HepG2 (cell line): Measurements from ENCODE around the gene DNMBP. TPM values are rescaled to one million over a fixed set of nuclear protein-coding genes. Genes with fewer than 3 reads are reported as not detected.

ENCODE experiments used
- ATAC-seq: fragments of 200-7000 bp; cut with Tn5 transposase; 3 replicates; pipeline ENCODE4 v1.9.1; 2020; ENCODE audit warnings: mild to moderate bottlenecking, moderate library complexity
- BruUV-seq: library from RNA; stranded (reverse); fragments of 400-500 nt; replicated peaks from 2 replicates; lab custom pipeline; 2021; lab: Mats Ljungman, UMichigan
- CTCF ChIA-PET: fragments of 300-600 bp; formaldehyde crosslinking; extraction: SDS; loops from one replicate; lab custom pipeline; 2021; ENCODE audit warnings: low total read pairs, inconsistent platforms, low intra/inter-chr PET ratio; lab: Yijun Ruan, JAX
- POLR2A ChIA-PET: fragments of 350-600 bp; sonication (Branson Sonifier 250); formaldehyde crosslinking; loops from one replicate; lab custom pipeline; 2020; ENCODE audit warnings: antibody characterized with exemption, inconsistent platforms; lab: Yijun Ruan, JAX
- DNase-seq: peaks from one replicate; pipeline ENCODE4 v3.0.0-alpha.2; 2015; ENCODE audit warnings: low spot score
- FAIRE-seq: peaks from 3 replicates; lab custom pipeline; 2011; peaks lifted over from hg19 to GRCh38; lab: Jason Lieb, UNC
- H2AFZ ChIP-seq: one replicate; pipeline ENCODE4 v1.6.1; 2011; ENCODE audit warnings: low read length, inconsistent platforms
- H3K27ac ChIP-seq: fragments of 300-600 bp; 3 replicates; pipeline ENCODE4 v1.8.0; 2011; ENCODE audit warnings: mixed run types, mild to moderate bottlenecking, mixed read lengths, low read length, inconsistent platforms; ENCODE audit not compliant: insufficient read depth; ENCODE audit errors: extremely low read length
- H3K27me3 ChIP-seq, 2 experiments: fragments of 200-600 bp in 1 of 2; 2 replicates in 1 of 2; 3 replicates in 1 of 2; pipeline versions ENCODE4 v1.6.0 to v1.8.0; 2011; ENCODE audit warnings: low read length in 2 of 2, mild to moderate bottlenecking in 2 of 2, moderate library complexity in 2 of 2, inconsistent platforms in 1 of 2; ENCODE audit not compliant: insufficient read depth in 2 of 2, control insufficient read depth in 1 of 2
- H3K36me3 ChIP-seq, 2 experiments: fragments of 200-600 bp in 1 of 2; replicated peaks in 1 of 2; 2 replicates in 1 of 2; 3 replicates in 1 of 2; pipeline versions ENCODE4 v1.5.1 to v1.8.0; 2011; ENCODE audit warnings: low read length in 2 of 2, inconsistent platforms in 1 of 2; ENCODE audit not compliant: insufficient read depth in 2 of 2, control insufficient read depth in 1 of 2
- H3K4me1 ChIP-seq: 2 replicates; pipeline ENCODE4 v1.5.1; 2012; ENCODE audit warnings: low read length, inconsistent platforms; ENCODE audit not compliant: insufficient read depth
- H3K4me2 ChIP-seq: 2 replicates; pipeline ENCODE4 v1.6.0; 2011; ENCODE audit warnings: low read depth, low read length, inconsistent platforms
- H3K4me3 ChIP-seq, 3 experiments: fragments of 200-600 bp in 1 of 3; sonication (generic), shearing (Covaris generic) in 1 of 3; replicated peaks in 1 of 3; 2 replicates each; pipeline ENCODE4 v1.5.1; 2011 to 2016; ENCODE audit warnings: low read length in 3 of 3, inconsistent platforms in 2 of 3, low read depth in 2 of 3, mild to moderate bottlenecking in 2 of 3, control low read depth in 1 of 3, mixed read lengths in 1 of 3; ENCODE audit not compliant: insufficient read depth in 1 of 3
- H3K79me2 ChIP-seq: one replicate; pipeline ENCODE4 v1.6.1; 2011; ENCODE audit warnings: low read length, inconsistent platforms; ENCODE audit not compliant: insufficient read depth
- H3K9ac ChIP-seq: 2 replicates; pipeline ENCODE4 v1.6.0; 2011; ENCODE audit warnings: mild to moderate bottlenecking, low read depth, low read length, inconsistent platforms; ENCODE audit not compliant: insufficient read depth
- H3K9me3 ChIP-seq: 2 replicates; pipeline ENCODE4 v1.5.1; 2012; ENCODE audit warnings: mild to moderate bottlenecking, low read length
- H4K20me1 ChIP-seq: 2 replicates; pipeline ENCODE4 v1.6.0; 2011; ENCODE audit warnings: inconsistent platforms, mild to moderate bottlenecking, low read length, moderate library complexity; ENCODE audit not compliant: insufficient read depth
- FOXK2 ChIP-seq: fragments of 450-650 bp; IDR thresholded peaks from 2 replicates; pipeline ENCODE4 v1.6.1; 2016
- IKZF1 ChIP-seq: fragments of 450-650 bp; IDR thresholded peaks from 2 replicates; pipeline ENCODE4 v1.7.1; 2016
- JUN ChIP-seq: sonication (generic); formaldehyde crosslinking; IDR thresholded peaks from 2 replicates; pipeline ENCODE4 v1.4.0; 2020; ENCODE audit warnings: mild to moderate bottlenecking, missing genetic modification reagents
- MYNN ChIP-seq: sonication (generic); formaldehyde crosslinking; IDR thresholded peaks from 2 replicates; pipeline ENCODE4 v1.4.0; 2020; ENCODE audit warnings: mild to moderate bottlenecking, low read depth, missing genetic modification reagents
- POGZ ChIP-seq: sonication (generic); formaldehyde crosslinking; IDR thresholded peaks from 2 replicates; pipeline ENCODE4 v1.4.0; 2020; ENCODE audit warnings: mild to moderate bottlenecking, missing genetic modification reagents
- SMAD1 ChIP-seq: sonication (generic); formaldehyde crosslinking; IDR thresholded peaks from 2 replicates; pipeline ENCODE4 v1.4.0; 2020; ENCODE audit warnings: missing genetic modification reagents, low read depth, mild to moderate bottlenecking, borderline replicate concordance
- SRY ChIP-seq: sonication (generic); formaldehyde crosslinking; IDR thresholded peaks from 2 replicates; pipeline ENCODE4 v1.8.0; 2022; ENCODE audit warnings: mild to moderate bottlenecking, missing genetic modification reagents
- XRCC5 ChIP-seq: fragments of 200-400 bp; formaldehyde crosslinking; optimal IDR thresholded peaks from 2 replicates; pipeline ENCODE3; 2017; ENCODE audit warnings: mild to moderate bottlenecking, low read length
- ZKSCAN1 ChIP-seq: fragments of 150-350 bp; IDR thresholded peaks from 2 replicates; pipeline ENCODE4 v1.6.1; 2014; ENCODE audit warnings: low read length
- ZNF451 ChIP-seq: sonication (generic); formaldehyde crosslinking; IDR thresholded peaks from 2 replicates; pipeline ENCODE4 v1.5.0; 2020; ENCODE audit warnings: mild to moderate bottlenecking, missing genetic modification reagents
- ZNF550 ChIP-seq: sonication (generic); formaldehyde crosslinking; IDR thresholded peaks from 2 replicates; pipeline ENCODE4 v1.4.0; 2020; ENCODE audit warnings: mild to moderate bottlenecking, missing genetic modification reagents, borderline replicate concordance
- ZNF552 ChIP-seq: sonication (generic); formaldehyde crosslinking; IDR thresholded peaks from 2 replicates; pipeline ENCODE4 v1.9.0; 2022; ENCODE audit warnings: missing genetic modification reagents, mild to moderate bottlenecking, borderline replicate concordance
- ZNF557 ChIP-seq: sonication (generic); formaldehyde crosslinking; IDR thresholded peaks from 2 replicates; pipeline ENCODE4 v1.4.0; 2020; ENCODE audit warnings: missing genetic modification reagents
- WGBS: methylation state at CpG from one replicate; pipeline ENCODE4 v1.1.6; 2017; ENCODE audit warnings: low lambda C conversion rate; 5-methylcytosine and 5-hydroxymethylcytosine counted together
- in situ Hi-C: cut with HindIII; loops from 2 replicates; pipeline ENCODE4 v1.10.0; 2017; ENCODE audit warnings: low pct_unique_long_range_greater_than_20kb; ENCODE audit not compliant: extremely low pct_ligation_motif_present
- intact Hi-C: fragments of 100-400 bp; cut with micrococcal nuclease; formaldehyde crosslinking; loops from one replicate; pipeline ENCODE4 v1.10.0; 2022; ENCODE audit not compliant: unreplicated experiment
- polyA plus RNA-seq, 8 experiments: library from polyadenylated mRNA; depleted of rRNA in 3 of 8; stranded (reverse) in 7 of 8; unstranded in 1 of 8; fragments of >200 nt; fragmentation: Illumina TruSeq in 4 of 8; extraction: Trizol in 4 of 8; gene quantifications; 2 replicates each; pipeline versions ENCODE4 v1.2.1 to v1.2.3, GENCODE V29; 2011 to 2016; ENCODE audit warnings: low read depth in 4 of 8, missing spikeins in 1 of 8, mixed read lengths in 1 of 8; ENCODE audit not compliant: insufficient read depth in 1 of 8
- total RNA-seq, 5 experiments: library from RNA; depleted of rRNA; stranded (reverse); fragments of >200 nt; fragmentation: Illumina TruSeq; extraction: Trizol; gene quantifications; 2 replicates each; pipeline ENCODE4 v1.2.3, GENCODE V29; 2016; ENCODE audit warnings: low read depth in 1 of 5
- TF ChIP-seq, protein P1 (sequence below): sonication (generic); formaldehyde crosslinking; IDR thresholded peaks from 2 replicates; pipeline ENCODE4 v1.5.0; 2020; ENCODE audit warnings: mild to moderate bottlenecking, missing genetic modification reagents, borderline replicate concordance

Gene DNMBP
- total and polyA plus RNA-seq, 2 of the 13 experiments (the other 11 are each of a cell fraction or from before 2014, with no cell fraction given) = 3.6 to 6.3 TPM

DNA sequence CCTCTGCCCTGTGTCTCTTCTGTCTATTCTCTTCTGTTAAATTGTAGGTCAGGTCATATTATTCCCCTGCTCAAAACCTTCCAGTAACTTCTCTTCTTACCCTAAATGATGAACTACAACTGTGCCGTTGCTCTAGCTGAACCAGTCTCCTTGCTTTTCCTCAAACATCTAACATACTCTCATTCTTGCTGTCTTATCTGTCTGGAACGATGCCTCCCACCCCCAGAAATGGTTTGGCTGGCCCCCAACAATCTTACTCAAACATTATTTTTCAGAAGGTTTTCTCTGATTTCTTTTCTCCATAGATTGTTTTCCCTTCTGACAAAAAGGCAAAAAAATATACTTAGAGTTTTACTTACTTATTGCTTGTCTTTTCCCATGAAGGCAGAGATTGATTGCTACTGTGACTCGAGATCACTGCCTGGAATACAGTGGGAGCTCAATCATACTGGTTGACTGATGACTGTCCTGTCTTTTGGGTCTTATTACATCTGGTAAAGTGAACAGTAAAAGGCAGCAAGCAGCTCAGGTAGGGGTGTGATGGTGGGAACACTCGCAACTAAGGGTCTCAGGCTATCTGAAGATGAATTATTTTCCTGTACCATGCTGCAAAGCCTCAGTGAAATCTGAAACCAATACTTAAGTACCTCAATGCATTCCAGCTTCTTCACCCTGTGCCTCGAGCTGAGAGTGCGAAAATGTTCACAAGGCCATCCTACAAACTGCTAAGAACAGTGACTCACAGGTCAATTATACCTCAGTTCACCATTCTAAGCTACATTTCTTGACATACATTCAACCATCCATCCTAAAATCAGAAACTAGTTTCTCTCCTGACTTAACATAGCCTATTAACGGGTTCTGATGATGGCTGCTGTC is 67.6 kb downstream of the DNMBP start:
- Histone ChIP-seq H3K36me3 (no peaks in the 10 kb centered on the region; a peak in 1 of 5 replicates), H4K20me1 (no peaks in the 10 kb centered on the region), H2AFZ (no peak overlapping the region), H3K9me3 (no peaks in the 10 kb centered on the region), H3K27me3 (no peaks in the 10 kb centered on the region), H3K4me2 (no peak overlapping the region), H3K27ac (no peak overlapping the region), H3K79me2 (no peaks in the 10 kb centered on the region), H3K4me1 (peaks cover 7% of the 10 kb centered on the region), H3K4me3 (no peak overlapping the region), H3K9ac (no peak overlapping the region)
- no TSS peak for BruUV-seq
- in situ Hi-C loops (no loop called here), intact Hi-C loops (no loop called here)
- no peak for FAIRE-seq
- 91% methylated on average over 7 of the region's 7 CpGs for WGBS
- DNase-seq = no peak
- no peak for ATAC-seq
- ChIA-PET CTCF (no interaction called here), POLR2A (interaction anchor here (1.3 kb wide), 1 partner anchor 11 kb away, joined by 4 read pairs; no protein-coding TSS in a partner anchor)
- TF ChIP-seq SMAD1 (CRISPR knock-in tag) = no peak
- no peak for TF ChIP-seq JUN (CRISPR knock-in tag)
- no peak for TF ChIP-seq FOXK2
- no peak for TF ChIP-seq MYNN (CRISPR knock-in tag)
- TF ChIP-seq ZKSCAN1 = no peak
- no peak for TF ChIP-seq POGZ (CRISPR knock-in tag)
- TF ChIP-seq ZNF550 (CRISPR knock-in tag) = no peak
- TF ChIP-seq SRY (CRISPR knock-in tag) = no peak
- TF ChIP-seq, protein P1, sequence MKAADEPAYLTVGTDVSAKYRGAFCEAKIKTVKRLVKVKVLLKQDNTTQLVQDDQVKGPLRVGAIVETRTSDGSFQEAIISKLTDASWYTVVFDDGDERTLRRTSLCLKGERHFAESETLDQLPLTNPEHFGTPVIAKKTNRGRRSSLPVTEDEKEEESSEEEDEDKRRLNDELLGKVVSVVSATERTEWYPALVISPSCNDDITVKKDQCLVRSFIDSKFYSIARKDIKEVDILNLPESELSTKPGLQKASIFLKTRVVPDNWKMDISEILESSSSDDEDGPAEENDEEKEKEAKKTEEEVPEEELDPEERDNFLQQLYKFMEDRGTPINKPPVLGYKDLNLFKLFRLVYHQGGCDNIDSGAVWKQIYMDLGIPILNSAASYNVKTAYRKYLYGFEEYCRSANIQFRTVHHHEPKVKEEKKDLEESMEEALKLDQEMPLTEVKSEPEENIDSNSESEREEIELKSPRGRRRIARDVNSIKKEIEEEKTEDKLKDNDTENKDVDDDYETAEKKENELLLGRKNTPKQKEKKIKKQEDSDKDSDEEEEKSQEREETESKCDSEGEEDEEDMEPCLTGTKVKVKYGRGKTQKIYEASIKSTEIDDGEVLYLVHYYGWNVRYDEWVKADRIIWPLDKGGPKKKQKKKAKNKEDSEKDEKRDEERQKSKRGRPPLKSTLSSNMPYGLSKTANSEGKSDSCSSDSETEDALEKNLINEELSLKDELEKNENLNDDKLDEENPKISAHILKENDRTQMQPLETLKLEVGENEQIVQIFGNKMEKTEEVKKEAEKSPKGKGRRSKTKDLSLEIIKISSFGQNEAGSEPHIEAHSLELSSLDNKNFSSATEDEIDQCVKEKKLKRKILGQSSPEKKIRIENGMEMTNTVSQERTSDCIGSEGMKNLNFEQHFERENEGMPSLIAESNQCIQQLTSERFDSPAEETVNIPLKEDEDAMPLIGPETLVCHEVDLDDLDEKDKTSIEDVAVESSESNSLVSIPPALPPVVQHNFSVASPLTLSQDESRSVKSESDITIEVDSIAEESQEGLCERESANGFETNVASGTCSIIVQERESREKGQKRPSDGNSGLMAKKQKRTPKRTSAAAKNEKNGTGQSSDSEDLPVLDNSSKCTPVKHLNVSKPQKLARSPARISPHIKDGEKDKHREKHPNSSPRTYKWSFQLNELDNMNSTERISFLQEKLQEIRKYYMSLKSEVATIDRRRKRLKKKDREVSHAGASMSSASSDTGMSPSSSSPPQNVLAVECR (CRISPR knock-in tag) = no peak
- TF ChIP-seq IKZF1 = no peak
- TF ChIP-seq ZNF552 = no peak
- no peak for TF ChIP-seq ZNF557 (CRISPR knock-in tag)
- no peak for TF ChIP-seq XRCC5
- TF ChIP-seq ZNF451 (CRISPR knock-in tag) = no peak
